HAP-1 (cell line): ENCODE results near the gene SPINK5.

Experiments
- DNase-seq, 2 experiments: peaks; one replicate each; pipeline ENCODE4 v3.0.0-alpha.2; 2016 to 2020; ENCODE audit warnings: low spot score in 2 of 2
- H3K27me3 ChIP-seq: fragments of 250-450 bp; sonication (Bioruptor Pico); 2 replicates; pipeline ENCODE4 v1.5.1; 2020; ENCODE audit warnings: low read depth, mild to moderate bottlenecking, moderate library complexity
- H3K36me3 ChIP-seq: fragments of 250-450 bp; sonication (Bioruptor Pico); replicated peaks from 2 replicates; pipeline ENCODE4 v1.5.1; 2020; ENCODE audit warnings: mild to moderate bottlenecking
- H3K4me1 ChIP-seq: fragments of 250-450 bp; sonication (Bioruptor Pico); 2 replicates; pipeline ENCODE4 v1.5.1; 2020; ENCODE audit warnings: mild to moderate bottlenecking
- H3K4me3 ChIP-seq: fragments of 250-450 bp; sonication (Bioruptor Pico); 2 replicates; pipeline ENCODE4 v1.5.1; 2020; ENCODE audit warnings: mild to moderate bottlenecking, moderate library complexity
- H3K9me3 ChIP-seq: fragments of 250-450 bp; sonication (Bioruptor Pico); 2 replicates; pipeline ENCODE4 v1.5.1; 2020; ENCODE audit warnings: mild to moderate bottlenecking, moderate library complexity
- in situ Hi-C: fragments of 300-500 bp; cut with MboI; formaldehyde crosslinking; loops from 3 replicates; pipeline ENCODE4 v1.14.3; 2020; ENCODE audit warnings: low sequenced_read_pairs, inconsistent platforms, mixed read lengths

The SPINK5 gene

DNA sequence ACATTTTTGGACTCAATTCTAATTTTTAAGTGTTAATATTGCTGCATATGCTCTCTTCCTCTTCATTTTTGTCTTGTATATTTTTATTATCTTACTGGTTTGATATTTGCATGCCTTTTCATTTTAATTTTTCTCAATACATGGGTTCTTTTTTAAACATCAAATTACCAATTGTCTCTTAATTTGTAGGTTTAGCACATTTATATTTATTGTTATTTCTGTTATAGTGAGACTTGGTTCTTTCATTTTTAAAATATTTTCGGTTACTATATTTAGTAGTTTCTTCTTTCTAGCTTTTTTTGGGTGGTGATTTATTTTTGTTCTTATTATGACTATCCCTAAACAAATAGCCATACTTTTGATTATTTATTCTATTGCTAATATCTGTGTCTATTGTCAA, 19.4 kb downstream of the SPINK5 start:
- no peaks in the 10 kb centered on the region for H3K9me3 ChIP-seq
- no peaks in the 10 kb centered on the region for H3K4me1 ChIP-seq
- no peak for DNase-seq
- H3K27me3 ChIP-seq = no peaks in the 10 kb centered on the region
- in situ Hi-C loops = no loop called here
- H3K4me3 ChIP-seq = no peak overlapping the region
- no peaks in the 10 kb centered on the region for H3K36me3 ChIP-seq

- DNase-seq = no peak
- in situ Hi-C loops = no loop called here
- H3K9me3 ChIP-seq = no peaks in the 10 kb centered on the region
- H3K27me3 ChIP-seq = no peaks in the 10 kb centered on the region
- no peak overlapping the region for H3K4me3 ChIP-seq
- no peaks in the 10 kb centered on the region for H3K4me1 ChIP-seq
- H3K36me3 ChIP-seq = no peaks in the 10 kb centered on the region
These were observed 20.5 kb downstream of the SPINK5 start for GRCh38 chr5:148084269-148084668.

- H3K27me3 ChIP-seq = no peaks in the 10 kb centered on the region
- H3K4me1 ChIP-seq = no peaks in the 10 kb centered on the region
- no peak for DNase-seq
- H3K4me3 ChIP-seq = no peak overlapping the region
- H3K36me3 ChIP-seq = no peaks in the 10 kb centered on the region
- in situ Hi-C loops = no loop called here
- no peaks in the 10 kb centered on the region for H3K9me3 ChIP-seq
These were observed 21.5 kb downstream of the SPINK5 start for GRCh38 chr5:148085310-148085709.

- DNase-seq = no peak
- Histone ChIP-seq H3K4me1 (no peaks in the 10 kb centered on the region), H3K36me3 (no peaks in the 10 kb centered on the region), H3K4me3 (no peak overlapping the region), H3K9me3 (no peaks in the 10 kb centered on the region), H3K27me3 (0 out of 2 replicates have a peak, but pooled peaks cover 3% of the 10 kb centered on the region)
- in situ Hi-C loops = no loop called here
These were observed 22.4 kb downstream of the SPINK5 start for GRCh38 chr5:148085977-148086705.

DNA sequence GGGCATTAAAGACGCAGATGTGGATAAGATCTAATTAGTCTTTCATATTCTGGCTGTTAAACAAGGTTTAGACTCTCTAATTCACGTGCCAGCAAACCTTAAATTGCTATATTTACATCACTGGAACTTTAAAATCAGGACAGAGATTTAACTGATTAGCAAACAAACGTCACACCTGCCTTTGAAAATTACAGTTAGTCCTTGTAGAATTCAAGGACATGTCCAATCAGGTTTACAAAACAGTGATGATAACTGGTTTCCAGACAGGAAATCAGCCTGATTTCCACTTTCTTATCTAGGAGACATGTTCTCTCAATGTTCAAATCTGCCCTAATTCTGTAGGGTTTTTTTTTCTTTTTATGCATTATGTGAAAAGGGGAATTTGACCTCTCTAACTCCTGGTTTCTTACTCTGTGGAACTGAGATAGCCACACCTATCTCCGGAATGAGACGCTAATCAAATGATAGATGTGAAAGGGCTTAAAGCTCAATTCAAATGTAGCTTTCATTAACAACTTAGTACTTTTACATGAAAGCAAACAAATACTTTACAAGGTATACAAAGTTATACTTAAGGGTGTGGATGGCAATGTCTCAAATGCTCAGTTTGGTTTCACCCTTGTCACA, 26.5 kb downstream of the SPINK5 start:
- Histone ChIP-seq H3K27me3 (0 out of 2 replicates have a peak, but pooled peaks cover 3% of the 10 kb centered on the region), H3K36me3 (no peaks in the 10 kb centered on the region), H3K4me3 (no peak overlapping the region), H3K4me1 (no peaks in the 10 kb centered on the region), H3K9me3 (no peaks in the 10 kb centered on the region)
- no peak for DNase-seq
- in situ Hi-C loops = no loop called here

DNA sequence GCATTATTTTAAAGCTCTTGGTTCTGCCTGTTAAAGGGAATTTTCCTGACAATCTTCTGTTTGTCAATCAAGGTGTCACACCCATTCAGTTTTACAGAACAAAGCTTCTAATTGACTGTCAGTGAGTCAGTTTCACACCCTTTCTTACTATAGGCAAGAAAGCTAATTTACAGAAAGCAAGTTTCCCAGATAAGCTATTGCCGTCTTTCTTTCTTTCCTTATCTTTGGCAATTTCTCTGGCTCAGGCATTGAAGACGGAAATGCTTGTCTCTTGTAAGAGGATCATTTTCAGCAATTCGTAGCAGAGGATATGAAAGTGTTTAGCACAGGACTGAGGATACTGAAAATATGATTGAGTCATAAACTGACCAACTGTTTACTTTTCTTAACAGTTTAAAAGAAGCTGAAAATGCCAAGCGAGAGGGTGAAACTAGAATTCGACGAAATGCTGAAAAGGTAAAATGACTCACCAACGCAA, 27.0 kb downstream of the SPINK5 start:
- Histone ChIP-seq H3K4me3 (no peak overlapping the region), H3K9me3 (no peaks in the 10 kb centered on the region), H3K4me1 (no peaks in the 10 kb centered on the region), H3K27me3 (0 out of 2 replicates have a peak, but pooled peaks cover 3% of the 10 kb centered on the region), H3K36me3 (no peaks in the 10 kb centered on the region)
- DNase-seq = no peak
- in situ Hi-C loops = no loop called here

GRCh38 chr5:148091991-148092964, 28.5 kb downstream of the SPINK5 start:
- Histone ChIP-seq H3K36me3 (no peaks in the 10 kb centered on the region), H3K9me3 (no peaks in the 10 kb centered on the region), H3K27me3 (0 out of 2 replicates have a peak, but pooled peaks cover 3% of the 10 kb centered on the region), H3K4me1 (no peaks in the 10 kb centered on the region), H3K4me3 (no peak overlapping the region)
- DNase-seq = no peak
- in situ Hi-C loops = no loop called here

GRCh38 chr5:148094336-148094735, 30.6 kb downstream of the SPINK5 start:
- Histone ChIP-seq H3K4me3 (no peak overlapping the region), H3K27me3 (0 out of 2 replicates have a peak, but pooled peaks cover 3% of the 10 kb centered on the region), H3K9me3 (no peaks in the 10 kb centered on the region), H3K4me1 (no peaks in the 10 kb centered on the region), H3K36me3 (no peaks in the 10 kb centered on the region)
- in situ Hi-C loops = no loop called here
- DNase-seq = no peak

DNA sequence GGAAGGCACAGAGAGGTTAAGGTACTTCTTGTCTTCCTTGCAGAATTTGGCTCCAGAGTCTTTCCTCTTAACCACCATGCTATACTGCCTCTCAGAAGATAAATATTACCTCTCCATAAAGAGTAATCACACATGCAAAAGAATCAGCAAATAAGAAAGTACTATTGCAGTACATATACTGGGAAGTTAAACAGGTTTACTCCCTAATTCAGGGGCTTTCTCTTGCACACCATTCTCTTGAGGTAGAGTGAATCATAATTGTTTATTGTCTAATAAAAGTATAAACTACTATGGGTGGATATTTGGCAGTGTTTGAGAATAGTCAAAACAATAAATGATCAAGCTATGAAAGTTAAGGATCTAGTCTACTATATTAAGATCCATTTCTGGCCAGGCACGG, 40.4 kb downstream of the SPINK5 start:
- in situ Hi-C loops = no loop called here
- no peak for DNase-seq

GRCh38 chr5:148107608-148108007, 43.8 kb downstream of the SPINK5 start:
- peaks cover 2% of the 10 kb centered on the region; the same call in 1 of the 2 replicates for H3K27me3 ChIP-seq
- no peaks in the 10 kb centered on the region for H3K36me3 ChIP-seq
- H3K4me3 ChIP-seq = no peak overlapping the region
- no peaks in the 10 kb centered on the region for H3K4me1 ChIP-seq
- no peak for DNase-seq
- H3K9me3 ChIP-seq = no peaks in the 10 kb centered on the region
- in situ Hi-C loops = no loop called here

More for the DNA sequence above, 40.4 kb downstream of the SPINK5 start:
- no peaks in the 10 kb centered on the region for H3K9me3 ChIP-seq
- peaks cover 3% of the 10 kb centered on the region; the same call in 1 of the 2 replicates for H3K27me3 ChIP-seq
- no peak overlapping the region for H3K4me3 ChIP-seq
- H3K36me3 ChIP-seq = no peaks in the 10 kb centered on the region
- no peaks in the 10 kb centered on the region for H3K4me1 ChIP-seq

DNA sequence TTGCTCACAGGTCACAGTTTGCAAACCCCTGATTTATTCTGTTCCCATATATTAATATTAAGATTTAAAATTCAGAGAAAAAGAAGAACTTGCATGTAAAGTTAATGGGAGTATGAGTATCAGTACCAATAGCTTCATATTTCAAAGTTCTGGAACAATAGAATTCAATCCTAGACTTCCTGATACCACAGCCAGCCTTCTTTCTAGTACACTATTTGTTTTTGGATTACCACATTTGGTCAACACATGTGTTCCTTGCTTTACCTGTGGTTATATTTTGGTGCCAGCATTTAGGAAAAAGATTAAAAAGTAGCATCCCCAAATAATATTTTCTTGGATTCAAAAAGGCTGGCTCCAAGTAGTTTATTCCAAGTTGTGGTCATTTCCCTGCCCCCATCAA, 49.5 kb downstream of the SPINK5 start:
- in situ Hi-C loops = no loop called here
- H3K9me3 ChIP-seq = no peaks in the 10 kb centered on the region
- no peak overlapping the region for H3K4me3 ChIP-seq
- no peaks in the 10 kb centered on the region for H3K4me1 ChIP-seq
- H3K36me3 ChIP-seq = no peaks in the 10 kb centered on the region
- no peak for DNase-seq
- peaks cover 2% of the 10 kb centered on the region; the same call in 1 of the 2 replicates for H3K27me3 ChIP-seq

DNA sequence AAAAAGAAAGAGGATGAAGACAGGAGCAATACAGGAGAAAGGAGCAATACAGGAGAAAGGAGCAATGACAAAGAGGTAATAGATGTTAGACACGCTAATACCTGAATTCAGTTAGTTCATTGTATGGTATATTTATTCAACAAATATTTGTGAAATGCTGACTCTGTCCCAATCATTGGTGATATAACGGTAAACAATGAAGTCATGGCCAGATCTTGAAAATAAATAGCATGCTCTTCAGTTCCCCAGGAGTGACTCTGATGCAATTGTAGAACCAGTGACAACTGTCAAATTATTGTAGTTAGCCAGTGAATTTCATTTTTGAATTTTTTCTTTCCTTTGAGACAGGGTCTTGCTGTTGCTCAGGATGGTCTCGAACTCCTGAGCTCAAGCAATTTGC, 56.5 kb downstream of the SPINK5 start:
- Histone ChIP-seq H3K4me3 (no peak overlapping the region), H3K27me3 (no peaks in the 10 kb centered on the region), H3K36me3 (no peaks in the 10 kb centered on the region), H3K9me3 (no peaks in the 10 kb centered on the region), H3K4me1 (no peaks in the 10 kb centered on the region)
- in situ Hi-C loops = no loop called here
- DNase-seq = no peak

DNA sequence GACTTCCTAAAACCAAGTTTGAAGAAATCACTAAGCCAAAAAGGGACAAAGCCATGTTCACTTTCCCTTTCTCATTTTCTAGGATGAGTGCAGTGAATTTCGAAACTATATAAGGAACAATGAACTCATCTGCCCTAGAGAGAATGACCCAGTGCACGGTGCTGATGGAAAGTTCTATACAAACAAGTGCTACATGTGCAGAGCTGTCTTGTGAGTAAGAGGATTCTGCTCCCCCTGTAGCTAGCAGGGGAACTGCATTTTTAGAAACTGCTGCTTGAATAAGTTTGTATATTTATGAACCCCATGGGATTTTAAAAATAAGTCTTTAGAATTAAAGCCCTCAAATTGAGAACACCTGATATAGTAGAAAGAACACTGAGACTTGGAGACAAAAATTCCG, 61.9 kb downstream of the SPINK5 start:
- in situ Hi-C loops = no loop called here
- Histone ChIP-seq H3K27me3 (no peaks in the 10 kb centered on the region), H3K4me1 (no peaks in the 10 kb centered on the region), H3K36me3 (no peaks in the 10 kb centered on the region), H3K4me3 (no peak overlapping the region), H3K9me3 (no peaks in the 10 kb centered on the region)
- DNase-seq = no peak
